HEK293T (cell line): ENCODE results near the gene SIGLEC7.
"Not testable (repeated sequence)": the region's sequence is repeated elsewhere in the genome, so short reads cannot be mapped to it uniquely, and the experiment has no call there.

ENCODE experiments used
- CTCF ChIA-PET: fragments of 350-600 bp; formaldehyde crosslinking; extraction: SDS; loops from one replicate; lab custom pipeline; 2021; ENCODE audit warnings: antibody characterized with exemption, inconsistent platforms; lab: Yijun Ruan, JAX
- POLR2A ChIA-PET: fragments of 350-600 bp; formaldehyde crosslinking; extraction: SDS; loops from one replicate; lab custom pipeline; 2020; ENCODE audit warnings: antibody characterized with exemption, inconsistent platforms; lab: Yijun Ruan, JAX
- DNase-seq: peaks from one replicate; pipeline ENCODE4 v3.0.0; 2012; ENCODE audit warnings: mixed read lengths; ENCODE audit errors: extremely low spot score
- ARNT ChIP-seq: fragments of 450-650 bp; IDR thresholded peaks from 2 replicates; pipeline ENCODE4 v1.6.1; 2017; ENCODE audit warnings: mild to moderate bottlenecking
- BHLHE40 ChIP-seq: fragments of 450-650 bp; IDR thresholded peaks from 2 replicates; pipeline ENCODE4 v1.6.1; 2016; ENCODE audit warnings: mild to moderate bottlenecking, moderate library complexity, borderline replicate concordance
- CTBP1 ChIP-seq: fragments of 450-650 bp; IDR thresholded peaks from 2 replicates; pipeline ENCODE4 v1.6.1; 2016; ENCODE audit warnings: borderline replicate concordance
- ELF4 ChIP-seq: fragments of 450-650 bp; IDR thresholded peaks from 2 replicates; pipeline ENCODE4 v1.6.1; 2017; ENCODE audit warnings: antibody characterized with exemption
- FOXA1 ChIP-seq: fragments of 450-650 bp; IDR thresholded peaks from 2 replicates; pipeline ENCODE4 v1.6.1; 2016; ENCODE audit warnings: mild to moderate bottlenecking
- FOXK2 ChIP-seq: fragments of 450-650 bp; IDR thresholded peaks from 2 replicates; pipeline ENCODE4 v1.6.1; 2016; ENCODE audit warnings: mild to moderate bottlenecking
- FOXM1 ChIP-seq: fragments of 450-650 bp; IDR thresholded peaks from 2 replicates; pipeline ENCODE4 v1.6.1; 2017; ENCODE audit warnings: mild to moderate bottlenecking, borderline replicate concordance
- HDGF ChIP-seq: fragments of 450-650 bp; IDR thresholded peaks from 2 replicates; pipeline ENCODE4 v1.6.1; 2017; ENCODE audit warnings: antibody characterized with exemption, borderline replicate concordance
- L3MBTL2 ChIP-seq: fragments of 450-650 bp; conservative IDR thresholded peaks from 2 replicates; pipeline ENCODE4 v1.6.1; 2016; ENCODE audit warnings: mild to moderate bottlenecking
- LEF1 ChIP-seq: fragments of 450-650 bp; IDR thresholded peaks from 2 replicates; pipeline ENCODE4 v1.6.1; 2017; ENCODE audit warnings: mild to moderate bottlenecking, borderline replicate concordance
- NFRKB ChIP-seq: fragments of 450-650 bp; IDR thresholded peaks from 2 replicates; pipeline ENCODE4 v1.6.1; 2016; ENCODE audit warnings: mild to moderate bottlenecking, moderate library complexity
- SP1 ChIP-seq: fragments of 450-650 bp; IDR thresholded peaks from 2 replicates; pipeline ENCODE4 v1.6.1; 2017
- SUZ12 ChIP-seq: fragments of 450-650 bp; IDR thresholded peaks from 2 replicates; pipeline ENCODE4 v1.6.1; 2016; ENCODE audit warnings: mild to moderate bottlenecking
- TARDBP ChIP-seq: fragments of 450-650 bp; IDR thresholded peaks from 2 replicates; pipeline ENCODE4 v1.6.1; 2016
- ZNF384 ChIP-seq: fragments of 450-650 bp; IDR thresholded peaks from 2 replicates; pipeline ENCODE4 v1.6.1; 2016
- TF ChIP-seq, protein P1 (sequence below): fragments of 450-650 bp; IDR thresholded peaks from 2 replicates; pipeline ENCODE4 v1.6.1; 2016

The SIGLEC7 gene

DNA sequence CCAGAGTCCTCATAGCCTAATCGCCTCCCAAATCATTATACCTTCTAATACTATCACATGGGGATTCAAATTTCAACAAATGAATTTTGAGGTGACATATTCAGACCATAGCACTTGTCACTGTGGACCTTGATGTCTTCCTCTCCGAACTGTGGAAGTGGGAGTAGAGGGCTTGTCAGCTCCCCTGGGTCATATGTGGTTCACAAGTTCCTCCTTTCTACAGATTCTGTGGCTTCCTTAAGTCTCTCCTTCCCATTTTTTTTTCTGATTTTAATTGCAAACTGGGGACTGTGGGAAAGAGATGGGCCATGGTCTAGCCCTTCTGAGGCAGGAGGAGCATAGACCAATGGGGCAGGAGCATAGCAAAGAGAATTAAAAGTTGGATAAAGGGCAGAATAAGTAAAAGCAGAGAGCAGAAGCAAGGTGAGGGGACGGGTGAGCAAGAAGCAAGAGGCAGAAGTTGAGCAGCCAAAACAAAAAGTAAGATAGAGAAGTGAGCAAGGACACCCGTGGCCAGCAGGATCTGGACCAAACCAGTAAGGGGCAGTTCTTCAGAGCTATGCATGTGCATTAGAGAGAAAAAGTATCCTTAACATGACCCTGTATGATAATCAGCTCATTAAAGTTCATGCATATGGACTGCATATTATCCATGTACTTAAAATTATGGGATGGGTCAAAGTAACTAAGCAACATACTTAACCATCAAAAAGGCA is 2.6 kb upstream of the SIGLEC7 start:
- no peak for DNase-seq
- ChIA-PET POLR2A (no interaction called here), CTCF (no interaction called here)
- TF ChIP-seq ELF4 = no peak
- TF ChIP-seq TARDBP = no peak
- TF ChIP-seq NFRKB = no peak
- no peak for TF ChIP-seq SP1

DNA sequence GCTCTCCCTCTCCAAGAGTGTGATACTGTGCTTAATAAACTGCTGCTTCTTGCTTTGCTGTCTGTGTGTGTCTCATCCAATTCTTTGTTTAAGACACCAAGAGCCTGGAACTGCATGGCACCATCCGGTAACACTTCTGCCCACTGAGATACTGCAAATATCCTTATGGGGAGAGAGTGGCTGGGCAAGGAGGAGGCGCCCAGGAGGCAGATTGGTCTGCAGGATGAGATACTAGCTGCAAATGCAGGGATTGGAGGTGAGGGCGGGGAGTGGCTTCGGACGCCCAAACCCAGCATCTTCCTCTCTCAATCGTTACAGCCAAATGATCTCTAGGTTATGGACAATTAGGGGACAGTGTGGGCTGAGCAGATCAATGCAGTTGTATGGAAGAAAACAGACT is 1.7 kb upstream of the SIGLEC7 start:
- ChIA-PET POLR2A (no interaction called here), CTCF (interaction anchor here (0.6 kb wide), 1 partner anchor 34 kb away, joined by 4 read pairs; no protein-coding TSS in a partner anchor)
- TF ChIP-seq ARNT = no peak
- TF ChIP-seq NFRKB = no peak
- TF ChIP-seq HDGF = no peak
- no peak for TF ChIP-seq FOXM1
- no peak for TF ChIP-seq LEF1
- no peak for TF ChIP-seq FOXA1
- TF ChIP-seq SUZ12 = no peak
- TF ChIP-seq BHLHE40 = no peak
- no peak for TF ChIP-seq ZNF384
- no peak for TF ChIP-seq TARDBP
- no peak for TF ChIP-seq FOXK2
- TF ChIP-seq, protein P1, sequence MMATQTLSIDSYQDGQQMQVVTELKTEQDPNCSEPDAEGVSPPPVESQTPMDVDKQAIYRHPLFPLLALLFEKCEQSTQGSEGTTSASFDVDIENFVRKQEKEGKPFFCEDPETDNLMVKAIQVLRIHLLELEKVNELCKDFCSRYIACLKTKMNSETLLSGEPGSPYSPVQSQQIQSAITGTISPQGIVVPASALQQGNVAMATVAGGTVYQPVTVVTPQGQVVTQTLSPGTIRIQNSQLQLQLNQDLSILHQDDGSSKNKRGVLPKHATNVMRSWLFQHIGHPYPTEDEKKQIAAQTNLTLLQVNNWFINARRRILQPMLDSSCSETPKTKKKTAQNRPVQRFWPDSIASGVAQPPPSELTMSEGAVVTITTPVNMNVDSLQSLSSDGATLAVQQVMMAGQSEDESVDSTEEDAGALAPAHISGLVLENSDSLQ = no peak
- TF ChIP-seq L3MBTL2 = no peak
- no peak for TF ChIP-seq ELF4
- TF ChIP-seq SP1 = no peak
- no peak for TF ChIP-seq CTBP1
- no peak for DNase-seq

DNA sequence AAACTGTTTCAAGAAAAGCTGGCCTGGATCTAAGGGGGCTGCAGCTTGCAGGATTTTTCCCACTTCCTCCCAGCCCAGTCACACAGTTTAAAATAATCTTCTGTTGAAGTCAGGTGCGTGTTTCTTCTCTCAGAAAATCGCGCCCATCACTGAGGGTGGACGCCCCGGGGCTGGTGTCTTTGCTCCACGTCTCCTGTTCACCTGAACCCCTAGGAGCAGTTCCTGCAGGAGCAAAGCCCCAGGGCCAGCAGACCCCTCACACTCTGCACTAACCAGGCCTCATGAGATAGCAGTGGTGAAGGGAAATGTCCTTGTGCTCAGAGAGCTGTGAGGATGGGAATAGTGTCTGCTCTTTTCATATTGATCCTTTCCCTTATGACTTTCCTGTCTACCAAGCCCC is 920 bp upstream of the SIGLEC7 start:
- CTCF ChIA-PET = no interaction called here

DNA sequence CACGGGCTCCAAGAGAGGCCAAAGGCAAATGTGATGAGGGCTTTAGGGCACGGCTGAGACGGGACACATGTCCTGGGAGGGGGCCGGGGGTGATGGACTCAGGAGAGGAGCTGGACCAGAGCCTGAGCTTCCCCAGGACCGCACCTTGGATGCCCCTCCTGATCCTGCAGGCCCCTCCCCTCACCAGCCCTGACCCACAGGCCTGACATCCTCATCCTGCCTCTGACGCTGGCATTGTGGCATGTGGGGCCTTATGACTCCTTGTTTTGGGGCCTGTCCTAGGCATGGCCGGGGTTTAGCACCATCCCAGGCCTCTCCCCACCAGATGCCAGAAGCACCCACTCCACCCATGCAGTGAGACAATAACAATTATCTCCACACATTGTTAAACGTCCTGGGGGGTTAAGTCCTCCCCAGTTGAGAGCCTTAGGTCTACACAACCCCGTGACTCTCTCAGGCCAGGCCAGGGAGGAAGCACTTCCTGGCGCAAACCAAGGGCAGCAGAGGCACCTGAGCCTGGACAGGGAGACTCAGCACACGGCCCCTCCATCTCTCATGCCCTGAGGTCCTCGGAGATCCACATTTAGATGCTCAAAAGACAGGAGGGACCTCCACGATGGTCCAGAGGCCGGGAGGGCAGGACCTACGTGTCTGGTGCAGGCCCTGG is 841 bp downstream of the SIGLEC7 start:
- POLR2A ChIA-PET, DNase-seq, CTCF ChIA-PET: not testable (repeated sequence)

More for the DNA sequence above, 920 bp upstream of the SIGLEC7 start:
- POLR2A ChIA-PET = no interaction called here
- DNase-seq = no peak
- TF ChIP-seq, protein P1 = no peak
- no peak for TF ChIP-seq ARNT
- no peak for TF ChIP-seq FOXK2
- TF ChIP-seq ZNF384 = no peak
- no peak for TF ChIP-seq TARDBP
- no peak for TF ChIP-seq CTBP1
- TF ChIP-seq HDGF = no peak
- TF ChIP-seq SP1 = no peak
- TF ChIP-seq L3MBTL2 = no peak
- TF ChIP-seq ELF4 = no peak
- TF ChIP-seq SUZ12 = no peak
- TF ChIP-seq NFRKB = no peak
- no peak for TF ChIP-seq FOXA1
- TF ChIP-seq LEF1 = no peak
- TF ChIP-seq BHLHE40 = no peak
- no peak for TF ChIP-seq FOXM1

DNA sequence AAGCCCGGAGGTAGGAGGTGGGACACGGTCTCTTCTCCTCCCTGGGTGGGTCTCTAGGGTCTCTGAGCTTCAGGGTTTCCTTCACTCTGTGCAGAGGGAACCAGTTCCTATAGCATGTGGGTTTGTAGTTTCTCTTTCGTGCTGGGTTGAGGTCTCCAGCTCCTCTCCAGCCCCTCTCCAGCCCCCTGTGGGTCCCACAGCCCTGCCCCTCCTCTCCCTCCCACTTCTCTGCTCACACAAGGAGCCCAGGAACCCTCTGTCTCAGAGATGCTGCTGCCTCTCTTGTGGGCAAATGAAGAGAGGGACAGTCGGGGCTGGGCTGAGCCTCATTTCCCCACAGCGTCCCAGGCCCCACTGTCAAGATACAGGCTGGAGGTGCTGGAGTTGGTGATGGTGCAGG is 1.4 kb downstream of the SIGLEC7 start:
- DNase-seq = no peak
- TF ChIP-seq, protein P1 = no peak
- TF ChIP-seq ELF4 = no peak
- TF ChIP-seq BHLHE40 = no peak
- no peak for TF ChIP-seq NFRKB
- no peak for TF ChIP-seq FOXK2
- no peak for TF ChIP-seq LEF1
- no peak for TF ChIP-seq L3MBTL2
- no peak for TF ChIP-seq TARDBP
- TF ChIP-seq HDGF = no peak
- no peak for TF ChIP-seq ARNT
- TF ChIP-seq SUZ12 = no peak
- no peak for TF ChIP-seq ZNF384
- no peak for TF ChIP-seq FOXA1
- no peak for TF ChIP-seq SP1
- no peak for TF ChIP-seq FOXM1
- TF ChIP-seq CTBP1 = no peak
- CTCF ChIA-PET = no interaction called here
- POLR2A ChIA-PET = no interaction called here

DNA sequence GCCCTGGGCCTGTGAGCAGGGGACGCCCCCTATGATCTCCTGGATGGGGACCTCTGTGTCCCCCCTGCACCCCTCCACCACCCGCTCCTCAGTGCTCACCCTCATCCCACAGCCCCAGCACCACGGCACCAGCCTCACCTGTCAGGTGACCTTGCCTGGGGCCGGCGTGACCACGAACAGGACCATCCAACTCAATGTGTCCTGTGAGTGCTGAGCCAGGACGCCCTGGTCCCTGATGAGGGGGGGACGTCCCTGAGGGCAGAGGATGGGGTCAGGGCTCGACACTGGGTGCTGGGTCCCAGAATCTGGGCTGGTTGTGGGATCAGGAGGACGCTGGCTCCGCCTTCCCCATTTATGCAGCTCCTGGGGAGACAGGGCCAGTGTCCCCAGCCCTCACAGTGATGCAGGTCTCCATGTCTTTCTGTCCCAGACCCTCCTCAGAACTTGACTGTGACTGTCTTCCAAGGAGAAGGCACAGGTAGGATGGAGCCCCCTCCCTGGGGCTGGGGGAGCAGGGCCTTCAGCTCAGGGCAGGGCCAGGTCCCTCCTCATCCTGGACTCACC is 2.5 kb downstream of the SIGLEC7 start:
- DNase-seq = no peak
- POLR2A ChIA-PET = no interaction called here
- no peak for TF ChIP-seq HDGF
- TF ChIP-seq SUZ12 = no peak
- no peak for TF ChIP-seq TARDBP
- no peak for TF ChIP-seq ELF4
- no peak for TF ChIP-seq L3MBTL2
- TF ChIP-seq FOXK2 = no peak
- TF ChIP-seq, protein P1 = no peak
- TF ChIP-seq FOXM1 = no peak
- TF ChIP-seq SP1 = no peak
- CTCF ChIA-PET = no interaction called here
